Epithelial cell of alveolus of lung (primary cell): Measurements from ENCODE around the gene KIFBP. TPM values are rescaled to one million over a fixed set of nuclear protein-coding genes. Genes with fewer than 3 reads are reported as not detected.

ENCODE experiments used
- total RNA-seq: library from RNA; depleted of rRNA; stranded (reverse); fragments of >200 nt; gene quantifications from 2 replicates; pipeline ENCODE4 v1.2.1, GENCODE V29; 2015

KIFBP gene
- 25.9 and 40.6 TPM in 2 replicates for total RNA-seq

GRCh38 chr10:68988530-68989316 lies at the start of gene KIFBP:
KIFBP (plus strand) TSS chr10:68988803; CDS start chr10:68988833, 30 bp downstream.

GRCh38 chr10:68955832-68956532 lies 32.6 kb upstream of the KIFBP start, which contains the start of gene DDX21:
DDX21 (plus strand) TSS chr10:68956170; CDS start chr10:68956226, 56 bp downstream.

Other genes with a start within 250 kb of the KIFBP start
- gene STOX1, start 161.3 kb upstream of the KIFBP start, total RNA-seq, result 0.48 TPM in 1 of 2 replicates, not detected in the other
- gene DDX50, start 87.5 kb upstream of the KIFBP start, total RNA-seq, result 31.5 and 44.5 TPM in 2 replicates
- 35.5 and 71.6 TPM in 2 replicates for gene DDX21, start 32.6 kb upstream of the KIFBP start, total RNA-seq
- 60.0 and 221 TPM in 2 replicates for gene SRGN, start 99.3 kb downstream of the KIFBP start, total RNA-seq
- gene VPS26A, start 135.4 kb downstream of the KIFBP start, total RNA-seq, result 19.5 and 30.3 TPM in 2 replicates
- gene SUPV3L1, start 191.4 kb downstream of the KIFBP start, total RNA-seq, result 18.1 and 19.1 TPM in 2 replicates
- gene HKDC1, start 231.5 kb downstream of the KIFBP start, total RNA-seq, result 0.13 TPM in 1 of 2 replicates, not detected in the other